Stomach (tissue), 9 donors: ENCODE data around the gene RPS28. TPM values are rescaled to one million over a fixed set of nuclear protein-coding genes. Genes with fewer than 3 reads are reported as not detected.

Experiments
- DNase-seq, 2 donors: peaks; one replicate each; pipeline versions ENCODE4 v3.0.0 to v3.0.0-alpha.2; 2013 to 2019
- H3K27ac ChIP-seq, 5 donors: fragments of 200-600 bp in 4 of 5; sonication (generic) in 4 of 5; one replicate each; pipeline ENCODE4 v1.5.1; 2013 to 2019; ENCODE audit warnings: mild to moderate bottlenecking in 1 of 5, moderate library complexity in 1 of 5
- H3K27me3 ChIP-seq, 3 donors: fragments of 200-600 bp; sonication (generic); one replicate each; pipeline ENCODE4 v1.5.1; 2017 to 2019; ENCODE audit warnings: mixed run types in 1 of 3
- H3K36me3 ChIP-seq, 4 donors: fragments of 200-600 bp; sonication (generic); 1 replicate in 3 of 4; 2 replicates in 1 of 4; pipeline ENCODE4 v1.5.1; 2016 to 2019
- H3K4me1 ChIP-seq, 4 donors: fragments of 200-600 bp; sonication (generic); one replicate each; pipeline ENCODE4 v1.5.1; 2016 to 2019
- H3K4me3 ChIP-seq, 4 donors: fragments of 200-600 bp; sonication (generic) in 3 of 4; one replicate each; pipeline ENCODE4 v1.5.1; 2016 to 2019; ENCODE audit warnings: mild to moderate bottlenecking in 1 of 4
- H3K9me3 ChIP-seq, 4 donors: fragments of 200-600 bp; sonication (generic); one replicate each; pipeline ENCODE4 v1.5.1; 2016 to 2019
- CTCF ChIP-seq, 7 experiments: fragments of 450-650 bp in 4 of 7; fragments of 200-600 bp in 3 of 7; sonication (generic) in 3 of 7; IDR thresholded peaks; one replicate each; pipeline ENCODE4 v1.5.1; 2016 to 2019; ENCODE audit warnings: antibody characterized with exemption in 7 of 7, control low read depth in 2 of 7, mild to moderate bottlenecking in 1 of 7
- EP300 ChIP-seq: sonication (generic); formaldehyde crosslinking; IDR thresholded peaks from one replicate; pipeline ENCODE4 v1.6.1; 2017; ENCODE audit warnings: antibody characterized with exemption
- POLR2A ChIP-seq, 4 donors: fragments of 450-650 bp; IDR thresholded peaks; one replicate each; pipeline ENCODE4 v1.6.1; 2016; ENCODE audit warnings: antibody characterized with exemption in 4 of 4, control low read depth in 2 of 4, mild to moderate bottlenecking in 1 of 4, moderate library complexity in 1 of 4
- POLR2AphosphoS5 ChIP-seq, 3 donors: sonication (generic); formaldehyde crosslinking; IDR thresholded peaks; one replicate each; pipeline ENCODE4 v1.6.1; 2016; ENCODE audit warnings: antibody characterized with exemption in 3 of 3
- WGBS, 5 donors: extraction: QIAGEN DNeasy Blood & Tissue Kit in 3 of 5; methylation state at CpG; one replicate each; pipeline versions ENCODE4 v1.1.5 to v1.1.7; 2013 to 2018; 5-methylcytosine and 5-hydroxymethylcytosine counted together
- intact Hi-C: fragments of 100-400 bp; cut with DNase I; formaldehyde crosslinking; loops from one replicate; pipeline ENCODE4 v1.15.1; 2023; ENCODE audit warnings: low total_unique reads
- polyA plus RNA-seq, 3 donors: library from polyadenylated mRNA; stranded (reverse); fragments of 200-250 nt; gene quantifications; one replicate each; pipeline ENCODE4 v1.2.3, GENCODE V29; 2013
- total RNA-seq, 5 donors: library from RNA; depleted of rRNA; stranded (reverse); fragments of >200 nt; gene quantifications; one replicate each; pipeline versions ENCODE4 v1.1.0 to v1.2.3, GENCODE V29; 2014 to 2016
- donor health status: healthy with polysubstance abuse.
- donor health status: Bipolar disorder and iron deficiency.
- donor health status: healthy.

Gene RPS28
- total and polyA plus RNA-seq, 8 donors, result 335 to 2,088 (median 820) TPM

GRCh38 chr19:8331263-8331845, 10.1 kb downstream of the RPS28 start:
- no peak for DNase-seq
- no peak overlapping the region for H3K27ac ChIP-seq
- peaks cover 24 to 51% (median 30%) of the 10 kb centered on the region in 3 donors for H3K27me3 ChIP-seq
- peaks cover 20 to 35% (median 31%) of the 10 kb centered on the region in 4 donors for H3K4me1 ChIP-seq
- TF ChIP-seq POLR2A (IDR thresholded peaks at IDR 0.05) (no peak), CTCF (IDR thresholded peaks at IDR 0.05) (no peak), EP300 (no peak), POLR2AphosphoS5 (IDR thresholded peaks at IDR 0.05) (no peak)
- WGBS, 5 donors, result 67 to 76% (median 73%) methylated on average over 7 to 8 of the region's 8 CpGs
- no peak overlapping the region for H3K4me3 ChIP-seq
- intact Hi-C loops, result loop anchor here (5.0 kb wide), 1 partner anchor 181 kb away; the partner anchor contains the start of gene ZNF414
- no peaks in the 10 kb centered on the region for H3K9me3 ChIP-seq
- H3K36me3 ChIP-seq, result no peaks in the 10 kb centered on the region

GRCh38 chr19:8332976-8333766, 11.9 kb downstream of the RPS28 start:
- peaks cover 24 to 69% (median 30%) of the 10 kb centered on the region in 3 donors for H3K27me3 ChIP-seq
- peaks cover 20 to 35% (median 31%) of the 10 kb centered on the region in 4 donors for H3K4me1 ChIP-seq
- intact Hi-C loops, result loop anchor here (5.0 kb wide), 1 partner anchor 179 kb away; the partner anchor contains the start of gene ZNF414
- TF ChIP-seq POLR2A (IDR thresholded peaks at IDR 0.05) (no peak), EP300 (no peak), CTCF (IDR thresholded peaks at IDR 0.05) (no peak), POLR2AphosphoS5 (IDR thresholded peaks at IDR 0.05) (no peak)
- no peak overlapping the region for H3K27ac ChIP-seq
- H3K4me3 ChIP-seq, result peak overlapping the region in 1 of 4 donors; percentile 41
- H3K36me3 ChIP-seq, result no peaks in the 10 kb centered on the region
- no peaks in the 10 kb centered on the region for H3K9me3 ChIP-seq
- 10 to 21% (median 14%) methylated on average over 37 to 52 of the region's 52 CpGs for WGBS, 5 donors
- DNase-seq, result no peak

- no peaks in the 10 kb centered on the region for H3K9me3 ChIP-seq
- peaks cover 20 to 35% (median 31%) of the 10 kb centered on the region in 4 donors for H3K4me1 ChIP-seq
- intact Hi-C loops, result loop anchor here (5.0 kb wide), 1 partner anchor 178 kb away; the partner anchor contains the start of gene ZNF414
- H3K27ac ChIP-seq, result no peak overlapping the region
- H3K27me3 ChIP-seq, result peaks cover 24 to 75% (median 30%) of the 10 kb centered on the region in 3 donors
- peak overlapping the region in 2 of 4 donors; percentile 41 to 51 for H3K4me3 ChIP-seq
- no peaks in the 10 kb centered on the region for H3K36me3 ChIP-seq
- DNase-seq, result peak in 1 of 2 donors; percentile 30
- TF ChIP-seq POLR2AphosphoS5 (IDR thresholded peaks at IDR 0.05), result no peak
- TF ChIP-seq CTCF (IDR thresholded peaks at IDR 0.05), result no peak
- WGBS, 5 donors, result 14 to 22% (median 18%) methylated on average over 17 to 48 of the region's 48 CpGs
Measured at GRCh38 chr19:8333767-8334457, 12.6 kb downstream of the RPS28 start.
